AG04449 (cell line): ENCODE measurements around the gene CPLANE2.
A peak's percentile ranks its signal among the peaks of the same experiment; 100 is the strongest.
"Not testable (repeated sequence)": the region's sequence is repeated elsewhere in the genome, so short reads cannot be mapped to it uniquely, and the experiment has no call there.

Source experiments
- CTCF ChIA-PET: fragments of 350-600 bp; formaldehyde crosslinking; extraction: SDS; loops from one replicate; lab custom pipeline; 2021; ENCODE audit warnings: antibody characterized with exemption; lab: Yijun Ruan, JAX
- POLR2A ChIA-PET: fragments of 400-600, 350-600 bp; formaldehyde crosslinking; extraction: SDS; loops from one replicate; lab custom pipeline; 2020; ENCODE audit warnings: antibody characterized with exemption, inconsistent platforms; lab: Yijun Ruan, JAX
- DNase-seq: peaks from one replicate; pipeline ENCODE4 v3.0.0-alpha.2; 2010; ENCODE audit warnings: low read depth, low spot score
- H3K4me3 ChIP-seq: 2 replicates; pipeline ENCODE4 v1.5.1; 2011; ENCODE audit warnings: low read depth, mild to moderate bottlenecking, control low read depth, low read length
- TF ChIP-seq, protein P1 (sequence below): IDR thresholded peaks from one replicate; pipeline ENCODE4 v1.5.1; 2011; ENCODE audit warnings: mild to moderate bottlenecking, moderate library complexity, low read length, control low read depth, inconsistent platforms; ENCODE audit not compliant: insufficient read depth; ENCODE audit errors: missing control alignments

The CPLANE2 gene

DNA sequence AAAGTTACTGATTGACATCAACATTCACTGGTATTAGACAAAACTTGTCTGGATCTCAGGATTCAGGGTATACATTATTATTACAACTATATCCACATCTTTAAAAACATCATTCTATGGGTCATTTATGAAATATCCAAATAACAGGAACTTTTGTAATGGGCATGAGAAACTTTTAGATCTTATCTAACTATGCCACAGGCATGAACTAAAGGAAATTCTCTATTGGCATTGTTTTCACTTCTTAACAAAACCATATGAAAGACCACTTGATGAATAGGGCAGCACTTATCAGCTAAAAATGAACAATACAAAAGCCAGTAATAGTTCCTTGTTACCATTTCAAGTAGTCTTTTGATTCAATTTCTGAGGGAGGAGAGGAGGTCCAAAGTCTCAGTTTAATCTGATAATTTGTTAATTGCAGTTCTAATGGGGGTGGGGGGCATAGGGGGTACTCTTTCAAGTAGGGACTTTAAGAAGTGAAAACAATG lies 30.8 kb upstream of the CPLANE2 start:
- ChIA-PET CTCF (no interaction called here), POLR2A (no interaction called here)
- no peak overlapping the region for H3K4me3 ChIP-seq
- TF ChIP-seq, protein P1, sequence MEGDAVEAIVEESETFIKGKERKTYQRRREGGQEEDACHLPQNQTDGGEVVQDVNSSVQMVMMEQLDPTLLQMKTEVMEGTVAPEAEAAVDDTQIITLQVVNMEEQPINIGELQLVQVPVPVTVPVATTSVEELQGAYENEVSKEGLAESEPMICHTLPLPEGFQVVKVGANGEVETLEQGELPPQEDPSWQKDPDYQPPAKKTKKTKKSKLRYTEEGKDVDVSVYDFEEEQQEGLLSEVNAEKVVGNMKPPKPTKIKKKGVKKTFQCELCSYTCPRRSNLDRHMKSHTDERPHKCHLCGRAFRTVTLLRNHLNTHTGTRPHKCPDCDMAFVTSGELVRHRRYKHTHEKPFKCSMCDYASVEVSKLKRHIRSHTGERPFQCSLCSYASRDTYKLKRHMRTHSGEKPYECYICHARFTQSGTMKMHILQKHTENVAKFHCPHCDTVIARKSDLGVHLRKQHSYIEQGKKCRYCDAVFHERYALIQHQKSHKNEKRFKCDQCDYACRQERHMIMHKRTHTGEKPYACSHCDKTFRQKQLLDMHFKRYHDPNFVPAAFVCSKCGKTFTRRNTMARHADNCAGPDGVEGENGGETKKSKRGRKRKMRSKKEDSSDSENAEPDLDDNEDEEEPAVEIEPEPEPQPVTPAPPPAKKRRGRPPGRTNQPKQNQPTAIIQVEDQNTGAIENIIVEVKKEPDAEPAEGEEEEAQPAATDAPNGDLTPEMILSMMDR: no peak
- DNase-seq: no peak

GRCh38 chr1:16266411-16267118 lies 29.6 kb upstream of the CPLANE2 start:
- POLR2A ChIA-PET: no interaction called here
- TF ChIP-seq, protein P1: no peak
- no peak for DNase-seq
- CTCF ChIA-PET: interaction anchor here (1.6 to 1.9 kb wide), 2 partner anchors 12 to 22 kb away, joined by 4 to 5 read pairs; no protein-coding TSS in a partner anchor
- no peak overlapping the region for H3K4me3 ChIP-seq

DNA sequence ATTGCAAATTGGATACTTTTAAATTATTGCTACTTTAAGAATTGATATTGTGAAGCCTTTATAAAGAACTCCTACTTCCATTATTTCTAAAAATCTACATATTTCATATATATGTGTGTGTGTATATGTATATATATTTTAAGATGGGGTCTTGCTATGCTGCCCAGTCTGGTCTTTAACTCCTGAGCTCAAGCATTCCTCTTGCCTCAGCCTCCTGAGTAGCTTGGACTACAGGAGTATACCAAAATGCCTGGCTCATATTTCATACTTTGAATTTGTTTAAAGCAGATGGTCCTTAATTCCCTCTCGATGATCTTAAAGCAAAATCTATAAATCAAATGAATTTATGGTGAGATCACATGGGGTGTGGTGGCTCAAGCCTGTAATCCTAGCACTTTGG lies 25.1 kb upstream of the CPLANE2 start:
- ChIA-PET CTCF (interaction anchor here (1.4 to 7.1 kb wide), 2 partner anchors 16 to 101 kb away, joined by 7 to 60 read pairs; no protein-coding TSS in a partner anchor), POLR2A (no interaction called here)
- TF ChIP-seq, protein P1: no peak
- no peak overlapping the region for H3K4me3 ChIP-seq
- no peak for DNase-seq

GRCh38 chr1:16260814-16261213 lies 23.8 kb upstream of the CPLANE2 start:
- peak; percentile 49 for DNase-seq
- POLR2A ChIA-PET: interaction anchor here (1.4 kb wide), 1 partner anchor 12 kb away, joined by 4 read pairs; no protein-coding TSS in a partner anchor
- CTCF ChIA-PET: interaction anchor here (0.6 to 7.1 kb wide), 6 partner anchors 9 to 105 kb away, joined by 3 to 60 read pairs (median 4); no protein-coding TSS in a partner anchor
- TF ChIP-seq, protein P1: no peak
- H3K4me3 ChIP-seq: no peak overlapping the region

DNA sequence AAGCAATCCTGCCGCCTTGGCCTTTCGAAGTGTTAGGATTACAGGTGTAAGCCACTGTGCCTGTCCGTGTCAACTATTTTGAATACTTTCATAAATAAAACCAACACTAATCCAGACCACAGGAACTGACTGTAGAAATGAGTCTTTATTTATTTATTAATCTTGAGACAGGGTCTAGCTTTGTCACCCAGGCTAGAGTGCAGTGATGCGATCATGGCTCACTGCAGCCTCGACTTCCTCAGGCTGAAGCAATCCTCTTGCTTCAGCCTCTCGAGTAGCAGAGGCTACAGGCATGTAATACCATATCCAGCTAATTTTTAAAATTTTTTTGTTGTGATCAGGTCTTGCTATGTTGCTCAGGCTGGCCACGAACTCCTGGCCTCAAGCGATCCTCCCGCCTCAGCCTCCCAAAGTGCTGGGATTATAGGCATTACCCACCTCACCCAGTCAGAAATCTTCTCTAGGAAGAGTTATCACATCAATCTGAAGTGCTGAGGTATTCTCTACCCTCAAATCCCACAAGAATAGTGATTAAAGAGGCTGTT lies 21.7 kb upstream of the CPLANE2 start:
- no peak for DNase-seq
- TF ChIP-seq, protein P1: no peak
- CTCF ChIA-PET: interaction anchor here (1.0 to 7.1 kb wide), 3 partner anchors 13 to 179 kb away, joined by 3 to 60 read pairs (median 4); partner anchors contain the start of gene CPLANE2
- no peak overlapping the region for H3K4me3 ChIP-seq
- POLR2A ChIA-PET: interaction anchor here (0.5 kb wide), 1 partner anchor 60 kb away, joined by 3 read pairs; no protein-coding TSS in a partner anchor

- no peak for DNase-seq
- CTCF ChIA-PET: interaction anchor here (1.0 to 7.1 kb wide), 3 partner anchors 12 to 179 kb away, joined by 3 to 60 read pairs (median 4); partner anchors contain the start of gene CPLANE2
These were observed 21.0 kb upstream of the CPLANE2 start for GRCh38 chr1:16257968-16258367.

DNA sequence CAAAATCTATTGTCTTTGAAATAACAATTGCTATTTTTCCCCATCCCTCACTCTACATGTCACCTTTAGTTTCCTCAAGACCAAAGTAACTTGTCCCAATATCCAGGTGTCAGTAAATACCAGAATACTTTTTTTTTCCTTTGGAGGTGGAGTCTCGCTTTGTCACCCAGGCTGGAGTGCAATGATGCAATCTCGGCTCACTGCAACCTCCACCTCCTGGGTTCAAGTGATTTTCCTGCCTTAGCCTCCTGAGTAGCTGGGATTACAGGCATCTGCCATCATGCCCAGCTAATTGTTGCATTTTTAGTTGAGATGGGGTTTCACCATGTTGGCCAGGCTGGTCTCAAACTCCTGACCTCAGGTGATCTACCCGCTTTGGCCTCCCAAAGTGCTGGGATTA lies 20.6 kb upstream of the CPLANE2 start:
- CTCF ChIA-PET: interaction anchor here (7.1 kb wide), 1 partner anchor 12 kb away, joined by 60 read pairs; no protein-coding TSS in a partner anchor
- DNase-seq, POLR2A ChIA-PET, H3K4me3 ChIP-seq: not testable (repeated sequence)

More at GRCh38 chr1:16257968-16258367, 21.0 kb upstream of the CPLANE2 start:
- POLR2A ChIA-PET: no interaction called here
- TF ChIP-seq, protein P1: no peak
- no peak overlapping the region for H3K4me3 ChIP-seq
